Activated CD4-positive, CD25-positive, alpha-beta regulatory T cell treated with anti-CD3 and anti-CD28 coated beads, Interleukin-2, amount 50 U/mL, for 24 hours (primary cell): ENCODE measurements around the gene NCK2.
A peak's percentile ranks its signal among the peaks of the same experiment; 100 is the strongest.

Experiments
- ATAC-seq, 2 donors: fragments of 150-1000 bp; cut with Tn5 transposase; one replicate each; pipeline ENCODE4 v1.10.0; 2021; ENCODE audit warnings: mild to moderate bottlenecking in 1 of 2, moderate library complexity in 1 of 2

NCK2 gene

DNA sequence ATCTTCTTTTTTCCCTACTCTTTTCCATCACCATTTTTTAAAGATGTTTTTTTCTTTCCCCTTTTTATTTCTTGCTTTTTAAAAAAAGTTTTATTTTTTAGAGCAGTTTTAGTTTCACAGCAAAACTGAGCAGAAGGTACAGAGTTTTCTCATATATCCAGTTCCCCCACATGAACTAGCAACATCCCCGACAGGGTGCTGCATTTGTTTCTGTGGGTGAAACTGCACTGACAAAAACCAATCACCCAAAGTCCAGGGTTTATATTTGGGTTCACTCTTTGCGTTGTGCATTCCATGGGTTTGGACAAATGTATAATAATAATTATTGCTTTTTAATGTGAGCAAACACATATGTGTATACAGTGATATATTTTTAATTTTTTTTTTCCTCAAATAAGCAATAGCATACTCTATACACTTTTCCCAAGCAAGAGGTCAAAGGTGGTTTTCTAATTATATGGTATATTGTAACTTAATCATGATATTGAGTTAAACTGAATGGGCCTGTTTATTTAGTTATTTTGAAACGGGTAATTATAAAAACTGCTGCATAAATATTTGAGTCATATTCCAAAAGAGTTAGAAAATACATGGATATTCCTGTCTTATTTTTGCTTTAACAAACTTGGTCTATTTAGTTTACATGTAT, 50.3 kb downstream of the NCK2 start:
- no peak for ATAC-seq

DNA sequence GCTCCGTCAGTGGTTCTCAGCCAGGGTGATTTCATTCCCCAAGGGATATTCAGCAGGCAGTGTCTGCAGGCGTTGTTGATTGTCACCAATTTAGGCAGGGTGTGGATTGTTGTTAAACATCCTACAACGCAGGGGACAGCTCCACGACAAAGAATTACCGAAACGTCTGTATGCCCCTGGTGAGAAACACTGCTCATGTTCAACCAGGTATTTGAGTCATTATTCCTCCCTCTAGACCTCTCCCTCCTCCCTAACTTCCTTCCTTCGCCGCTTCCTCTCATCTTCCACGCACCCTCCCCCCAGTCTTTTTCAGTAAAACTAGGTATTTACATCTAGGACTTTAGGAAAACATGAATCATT, 50.8 kb downstream of the NCK2 start:
- ATAC-seq, result peak; percentile 20 to 26

DNA sequence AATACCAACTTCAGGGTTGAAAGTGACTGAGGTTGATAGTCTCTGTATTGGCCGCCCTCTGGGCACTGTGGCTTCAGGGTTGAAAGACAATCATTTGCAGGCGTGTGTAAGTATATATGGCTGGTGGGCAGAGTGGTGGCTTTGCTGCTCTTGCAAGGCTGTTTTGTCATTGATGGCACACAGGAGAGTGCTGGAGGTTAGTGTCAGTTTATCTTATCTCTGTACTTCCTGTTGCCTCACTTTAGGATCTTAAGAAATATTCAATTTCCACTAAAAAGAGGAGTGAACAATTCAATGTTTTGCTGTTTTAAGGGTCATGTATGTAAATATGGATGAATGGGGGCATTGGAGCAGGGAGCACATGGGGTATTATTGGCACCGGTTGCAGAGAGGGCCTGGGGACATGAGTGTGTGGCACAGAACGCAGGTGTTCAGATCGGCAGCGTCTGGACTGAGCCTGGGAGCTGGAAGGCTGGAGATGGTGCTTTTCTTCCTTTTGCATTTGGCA, 51.5 kb downstream of the NCK2 start:
- peak; percentile 27 to 33 for ATAC-seq

DNA sequence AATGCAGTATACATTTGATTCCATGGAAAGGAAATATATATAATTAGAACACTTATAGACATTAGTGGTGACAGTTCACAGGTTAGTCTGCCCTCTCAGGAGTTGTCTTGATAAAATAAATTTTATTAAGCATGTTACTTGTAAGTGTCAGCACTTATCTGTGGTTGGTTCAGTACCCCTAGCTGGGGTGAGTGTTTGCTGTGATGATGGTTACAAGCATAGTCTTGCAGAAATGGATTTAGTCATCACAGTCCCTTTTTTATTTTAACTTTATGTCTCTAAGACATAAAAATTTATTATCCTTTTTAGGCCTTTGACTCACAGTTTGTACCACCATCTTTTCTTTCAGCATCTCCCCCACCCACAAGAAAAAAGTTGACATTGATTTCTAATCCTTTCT, 52.1 kb downstream of the NCK2 start:
- ATAC-seq, result peak; percentile 65 to 70

DNA sequence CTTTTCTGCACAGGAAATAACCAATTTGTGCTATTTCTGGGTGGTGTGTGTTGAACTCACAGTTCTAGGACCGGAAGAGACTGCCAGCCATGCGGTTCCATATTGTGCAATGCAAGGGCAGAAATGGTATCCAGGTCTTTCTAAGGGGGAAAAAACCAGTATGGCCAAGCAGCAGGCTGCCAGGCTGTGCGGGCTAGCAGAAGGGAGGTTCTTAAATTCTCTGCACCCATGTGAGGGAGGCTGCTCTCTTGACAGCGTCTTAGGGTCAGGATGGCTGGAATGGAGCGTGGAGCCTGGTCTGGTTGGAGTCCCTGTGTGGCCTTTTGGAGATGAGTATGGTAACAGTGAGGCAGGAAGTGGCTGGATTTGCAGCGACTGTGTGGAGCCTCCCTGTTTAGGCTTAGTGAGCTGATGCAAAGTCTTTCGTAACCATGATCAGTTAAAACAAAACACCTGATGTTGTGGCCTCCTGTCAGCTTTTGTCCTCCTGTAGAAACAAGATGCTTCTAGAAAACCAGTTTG, 52.6 kb downstream of the NCK2 start:
- ATAC-seq, result no peak

DNA sequence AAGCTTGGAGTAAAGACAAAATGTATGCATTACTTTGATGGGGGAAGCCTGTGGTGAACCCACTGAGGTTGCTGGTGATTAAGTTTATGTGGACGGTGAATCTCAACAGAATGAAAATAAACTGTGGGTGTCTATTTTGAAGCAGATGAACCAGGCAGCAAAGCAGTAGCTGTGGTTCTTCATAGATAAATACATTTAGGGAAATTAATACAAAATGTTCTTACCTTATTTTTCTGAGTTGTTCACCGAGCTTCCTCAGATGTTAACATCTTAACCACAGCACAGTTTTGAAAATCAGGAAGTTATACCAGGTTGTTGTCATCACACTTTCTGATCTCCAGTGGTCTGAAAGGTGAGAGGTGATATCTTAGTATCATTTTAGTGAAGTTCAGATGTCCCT, 53.9 kb downstream of the NCK2 start:
- peak; percentile 19 to 33 for ATAC-seq

DNA sequence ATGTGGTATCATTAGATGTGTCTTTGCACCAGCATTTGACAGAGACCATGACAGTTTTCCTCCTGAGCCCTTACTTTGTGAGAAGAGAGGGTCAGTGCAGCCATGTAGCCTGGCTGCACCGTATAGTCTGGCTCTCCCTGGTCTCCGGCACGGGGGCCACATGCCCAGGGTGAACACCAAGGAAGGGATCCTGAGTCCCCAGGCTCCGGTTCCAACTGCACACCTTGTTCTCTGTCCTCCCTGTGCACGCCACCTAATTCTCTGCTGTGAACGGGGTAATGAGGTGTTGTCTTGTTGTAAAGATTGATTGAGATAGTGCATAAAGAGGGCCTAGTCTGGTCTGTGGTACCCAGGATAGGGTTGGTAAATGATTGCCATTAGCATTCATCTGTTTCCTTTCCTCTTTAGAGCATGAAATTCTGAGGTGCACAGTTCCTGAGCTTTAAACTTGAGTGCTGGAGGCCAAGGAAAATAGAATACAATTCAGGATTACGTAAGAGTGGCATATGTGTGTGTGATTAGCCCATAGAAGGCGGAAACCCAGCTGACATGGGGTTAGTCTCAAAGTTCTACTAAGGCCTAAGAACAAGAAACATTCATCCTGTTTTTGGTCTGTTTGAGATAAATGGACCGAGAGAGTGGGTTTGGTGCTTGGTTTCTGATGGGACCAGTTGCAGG, 55.5 kb downstream of the NCK2 start:
- no peak for ATAC-seq

DNA sequence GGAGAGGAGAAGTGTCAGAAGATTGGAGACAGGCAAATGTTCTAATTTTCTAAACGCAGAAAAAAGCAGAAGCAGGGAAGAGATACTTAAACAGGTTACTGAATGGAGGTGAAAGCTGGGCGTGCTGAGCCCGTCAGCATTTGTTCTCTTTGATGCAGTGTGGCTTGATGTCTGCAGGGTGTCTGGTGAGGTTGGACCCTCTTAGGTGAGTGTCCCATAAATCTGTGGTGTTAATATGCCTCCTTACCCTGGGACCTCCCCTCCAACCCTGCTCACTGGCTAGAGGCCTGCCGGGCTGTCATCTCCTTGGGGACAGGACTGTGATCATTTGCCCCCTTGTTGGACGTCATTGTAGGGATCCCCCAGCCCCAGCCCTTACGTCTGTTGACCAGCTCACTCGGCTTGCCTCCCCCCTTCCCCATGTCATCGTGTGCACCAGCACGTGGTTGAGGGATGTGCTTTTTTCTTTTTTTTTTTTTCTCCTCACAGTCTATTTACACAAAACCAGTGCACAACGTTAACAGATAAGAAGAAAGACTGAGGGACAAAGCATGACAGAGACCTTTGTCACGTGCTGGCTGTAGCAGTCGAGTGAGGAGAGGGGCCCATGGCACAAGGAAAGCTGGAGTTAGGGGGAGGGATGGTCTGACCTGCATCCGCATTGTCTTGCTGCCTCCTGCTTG, 56.4 kb downstream of the NCK2 start:
- ATAC-seq, result no peak

DNA sequence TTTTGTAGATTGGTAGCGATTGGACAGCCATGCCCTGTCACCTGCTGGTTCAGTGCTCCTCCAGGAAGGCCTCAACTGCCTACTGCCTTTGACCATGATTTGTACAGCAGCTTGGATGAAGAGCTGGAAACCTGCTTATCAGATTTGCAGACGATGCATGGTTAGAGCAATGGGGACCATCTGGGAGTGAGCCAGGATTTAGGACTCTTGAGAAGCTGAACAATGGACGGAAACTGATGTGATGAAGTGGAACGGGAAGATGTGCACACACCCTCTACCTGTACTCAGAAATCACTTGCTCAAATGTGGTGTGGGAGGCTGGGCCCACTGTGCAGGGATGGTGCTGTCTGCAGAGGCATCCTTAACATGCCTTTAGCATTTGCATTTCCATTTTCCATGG, 57.2 kb downstream of the NCK2 start:
- ATAC-seq, result no peak

DNA sequence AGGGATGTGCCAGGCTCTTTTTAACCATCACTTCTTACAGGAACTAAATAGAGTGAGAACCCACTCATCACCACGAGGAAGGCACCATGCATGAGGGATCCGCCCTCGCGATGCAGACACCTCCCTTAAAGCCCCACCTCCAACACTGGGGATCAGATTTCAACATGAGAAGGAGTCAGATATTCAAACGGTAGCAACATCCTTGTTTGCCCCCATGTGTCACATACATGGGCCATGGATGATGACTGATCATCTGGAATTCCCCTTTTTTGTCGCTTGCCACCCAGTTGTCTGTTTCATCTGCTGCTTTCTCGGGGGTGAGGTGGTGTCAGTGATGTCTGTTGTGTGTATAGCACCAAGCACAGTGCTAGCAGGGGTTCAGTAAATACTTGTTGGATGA, 57.9 kb downstream of the NCK2 start:
- ATAC-seq, result peak; percentile 83

DNA sequence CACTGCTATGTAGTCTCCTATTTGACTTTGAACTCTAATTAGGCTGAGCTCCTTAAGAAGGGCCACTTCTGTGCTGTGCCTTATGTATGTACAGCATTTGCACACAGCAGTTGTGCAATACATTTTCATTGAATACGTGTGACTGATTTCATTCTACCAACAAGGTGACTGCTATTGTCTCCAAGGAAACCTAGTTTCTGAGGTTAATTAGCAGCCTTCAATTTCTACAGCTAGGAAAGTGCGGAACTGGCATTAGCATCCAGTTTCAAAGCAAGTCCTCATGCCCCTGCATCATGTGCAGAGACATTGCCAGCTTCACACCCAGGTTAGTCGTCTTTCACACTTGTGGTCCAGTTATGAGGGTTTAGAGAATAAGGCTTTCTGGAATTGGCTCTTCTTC, 58.6 kb downstream of the NCK2 start:
- peak; percentile 25 to 35 for ATAC-seq

DNA sequence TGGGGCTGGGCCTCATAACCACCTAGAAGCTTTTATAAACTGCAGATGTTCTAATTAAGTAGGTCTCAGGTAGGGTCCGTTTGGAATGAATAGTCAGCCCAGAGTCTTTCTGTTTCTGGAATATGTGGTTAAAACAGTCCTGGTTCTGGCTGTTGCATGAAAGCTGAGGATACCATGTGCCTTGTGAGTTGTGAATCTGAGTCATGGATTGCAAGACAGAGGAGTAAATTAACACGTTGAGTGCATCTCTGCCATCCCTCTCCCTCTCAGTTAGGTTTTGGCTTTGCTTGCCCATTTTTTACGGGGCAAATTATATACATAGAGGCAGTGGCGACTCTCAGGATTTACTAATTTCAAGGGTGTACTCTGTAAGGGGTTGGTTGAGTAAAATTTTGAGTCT, 59.1 kb downstream of the NCK2 start:
- ATAC-seq, result peak; percentile 3 to 4

DNA sequence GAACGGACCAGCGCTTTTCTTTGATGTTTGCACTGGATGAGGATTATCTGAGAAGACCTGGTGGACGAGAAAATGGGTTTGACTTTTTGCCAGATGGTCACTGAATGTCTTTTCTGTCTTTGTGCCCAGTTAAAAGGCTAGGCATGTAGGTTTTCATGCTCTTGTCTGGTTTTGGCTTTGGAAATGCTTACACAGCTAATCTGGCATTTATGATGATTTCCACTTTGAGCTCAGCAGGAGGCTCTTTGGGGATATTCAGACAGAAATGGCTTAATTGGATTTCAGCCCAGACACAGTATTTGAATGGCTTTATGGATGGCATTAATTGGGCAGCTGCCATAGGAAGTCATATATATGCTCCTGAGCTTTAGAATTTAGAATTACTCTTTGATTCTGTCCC, 59.6 kb downstream of the NCK2 start:
- ATAC-seq, result no peak

DNA sequence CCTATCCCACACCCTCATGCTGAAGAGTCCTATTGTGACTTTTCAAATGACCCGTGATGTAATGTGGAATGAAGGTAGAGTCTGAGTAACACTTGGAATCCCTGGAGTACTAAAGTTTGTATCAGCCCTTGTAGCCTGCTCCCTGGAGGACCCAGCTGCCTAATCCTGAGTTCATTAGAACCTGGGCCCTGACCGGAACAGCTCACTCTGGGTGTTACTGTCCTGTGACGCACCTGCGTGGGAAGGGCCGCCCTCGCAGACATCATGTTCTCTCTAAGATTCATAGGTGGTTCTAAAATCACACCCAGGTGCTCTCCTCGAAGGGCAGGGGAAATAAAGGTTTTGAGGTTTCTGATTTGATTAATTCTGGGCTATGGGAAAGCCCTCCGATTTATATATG, 62.3 kb downstream of the NCK2 start:
- ATAC-seq, result peak; percentile 20 to 21

DNA sequence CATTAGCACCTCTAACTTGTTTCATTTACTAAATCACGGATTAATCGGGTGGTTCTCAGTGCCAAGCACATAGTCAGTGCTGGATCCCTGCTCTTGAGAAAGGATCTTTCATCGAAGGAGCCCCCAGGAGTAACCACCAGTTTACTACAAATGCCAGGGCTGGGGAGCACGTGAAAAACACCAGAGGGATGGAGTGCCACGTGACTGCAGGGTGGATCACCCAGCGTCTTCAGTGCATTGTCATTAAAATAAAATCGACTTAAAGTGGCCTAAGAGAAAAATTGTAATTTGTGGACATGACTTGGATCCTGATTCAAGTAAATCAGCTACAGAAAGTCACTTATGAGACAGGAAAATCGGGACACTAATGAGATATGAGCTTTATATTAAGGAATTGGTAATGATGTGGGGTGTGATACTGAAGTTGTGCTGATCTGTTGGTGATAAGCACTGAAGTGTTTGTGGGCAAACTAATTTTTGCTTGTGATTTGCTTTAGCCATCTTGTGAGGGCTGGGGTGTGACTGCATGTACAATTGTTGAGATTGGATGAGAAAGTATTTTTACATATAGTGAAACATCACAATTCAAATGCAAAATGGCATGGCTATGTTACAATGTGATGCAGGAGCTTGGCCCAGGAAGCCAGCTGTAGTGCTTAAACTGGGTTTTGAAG, 63.8 kb downstream of the NCK2 start:
- no peak for ATAC-seq

DNA sequence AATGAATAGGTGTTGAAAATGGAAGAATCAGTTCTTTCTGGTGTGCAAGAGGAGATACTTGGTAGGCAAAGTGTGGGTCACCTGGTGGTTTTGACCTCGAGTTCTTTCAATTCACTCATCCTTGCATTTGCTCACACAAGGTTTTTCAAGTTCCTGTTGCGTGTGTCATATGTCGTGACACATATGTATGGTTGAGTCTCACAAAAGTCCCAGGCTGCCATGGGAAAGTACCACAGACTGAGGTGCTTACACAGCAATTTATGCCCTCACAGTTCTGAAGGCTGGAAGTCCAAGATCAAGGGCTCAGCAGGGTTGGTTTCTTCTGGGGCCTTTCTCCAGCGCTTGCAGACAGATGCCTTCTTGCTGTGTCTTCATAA, 64.4 kb downstream of the NCK2 start:
- ATAC-seq, result peak; percentile 86 to 87

DNA sequence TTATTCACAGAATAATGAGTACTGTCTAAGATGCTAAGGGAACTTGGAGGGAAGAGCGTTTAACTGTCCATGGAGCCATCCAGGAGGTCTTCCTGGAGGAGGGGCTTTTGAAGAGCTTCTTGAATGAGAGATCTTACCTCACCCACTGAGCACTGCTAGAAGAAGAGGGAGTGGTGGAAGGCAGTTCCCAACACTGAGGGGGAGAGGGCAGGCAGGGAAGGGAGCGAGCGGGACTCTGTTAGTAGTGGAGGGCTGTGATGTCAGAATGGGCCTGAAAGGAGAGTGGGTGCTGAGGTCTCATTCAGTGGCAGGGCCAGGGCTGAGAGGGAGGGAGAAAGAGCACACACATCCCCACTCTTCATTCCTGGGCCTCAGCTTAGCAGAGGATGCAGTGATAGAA, 65.0 kb downstream of the NCK2 start:
- ATAC-seq, result no peak

DNA sequence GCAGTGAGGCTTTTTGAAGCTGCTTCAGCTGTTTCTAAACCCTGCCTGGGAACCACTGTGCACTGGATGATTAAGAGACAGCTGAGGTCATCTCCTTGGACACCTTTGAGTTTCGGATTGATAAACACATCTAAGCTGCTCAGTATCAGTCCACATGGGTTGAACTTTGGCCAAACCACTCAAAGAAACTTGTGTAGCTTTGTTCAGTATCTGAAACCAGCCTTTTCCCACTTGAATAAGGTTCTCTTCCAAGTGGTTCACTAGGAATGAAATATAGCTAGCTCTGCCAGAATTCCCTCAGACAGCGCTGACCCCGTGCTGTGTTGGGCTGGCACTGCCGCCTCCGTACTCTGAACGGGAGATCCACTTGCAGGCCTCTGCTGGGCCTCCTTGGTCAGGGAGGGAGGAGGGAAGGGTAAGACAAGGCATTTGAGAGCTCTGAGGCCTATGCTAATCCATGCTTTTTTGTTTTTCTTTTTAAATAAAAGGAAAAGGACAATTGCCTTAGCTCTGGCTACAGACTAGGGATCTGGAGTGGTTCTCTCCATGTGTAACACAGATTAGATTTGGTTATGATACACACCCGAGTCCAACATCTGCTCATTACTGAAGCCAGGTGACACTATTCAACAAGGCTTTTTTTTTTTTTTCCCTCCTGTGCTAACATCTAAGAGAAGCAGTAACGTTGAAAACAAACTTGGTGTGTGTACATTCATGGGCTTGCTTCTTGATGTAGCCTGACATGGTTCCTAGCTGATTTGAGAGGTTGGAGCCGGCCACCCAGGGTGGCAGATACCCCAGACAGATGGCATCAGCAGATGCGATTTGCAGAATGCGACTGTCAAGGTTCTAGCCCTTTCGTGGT, 67.7 kb downstream of the NCK2 start:
- peak; percentile 30 to 40 for ATAC-seq

DNA sequence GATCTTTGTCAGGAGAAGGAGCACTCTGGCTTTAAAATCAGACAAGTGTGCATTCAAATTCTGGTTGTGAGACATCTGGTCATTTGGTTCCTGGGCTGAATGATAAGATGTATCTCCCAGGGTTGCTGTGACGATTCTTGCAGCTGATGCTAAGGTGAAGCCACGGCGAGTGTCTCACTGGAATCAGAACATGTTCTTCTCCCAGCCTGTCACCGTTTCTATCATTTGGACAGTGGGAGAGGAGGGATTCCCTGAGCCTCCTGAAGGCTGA, 68.3 kb downstream of the NCK2 start:
- no peak for ATAC-seq

DNA sequence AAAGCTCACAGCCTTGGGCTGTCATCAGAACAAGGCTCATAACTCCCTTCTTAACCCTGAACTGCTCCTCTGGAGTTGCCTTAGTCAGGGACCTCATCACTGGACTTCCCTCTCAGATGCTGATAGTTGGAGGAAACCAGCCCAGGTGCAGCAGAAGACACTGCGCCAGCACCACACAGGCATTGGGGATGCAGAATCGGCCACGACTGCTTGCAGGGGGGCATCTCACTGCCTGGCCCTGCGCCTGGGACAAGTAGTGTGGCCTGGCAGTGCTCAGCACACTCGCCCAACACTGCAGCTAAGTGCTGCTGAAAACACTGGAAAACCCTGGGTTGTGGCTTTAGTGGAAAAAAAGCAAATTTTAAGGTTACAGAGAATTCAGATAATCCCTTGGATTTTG, 68.7 kb downstream of the NCK2 start:
- no peak for ATAC-seq

DNA sequence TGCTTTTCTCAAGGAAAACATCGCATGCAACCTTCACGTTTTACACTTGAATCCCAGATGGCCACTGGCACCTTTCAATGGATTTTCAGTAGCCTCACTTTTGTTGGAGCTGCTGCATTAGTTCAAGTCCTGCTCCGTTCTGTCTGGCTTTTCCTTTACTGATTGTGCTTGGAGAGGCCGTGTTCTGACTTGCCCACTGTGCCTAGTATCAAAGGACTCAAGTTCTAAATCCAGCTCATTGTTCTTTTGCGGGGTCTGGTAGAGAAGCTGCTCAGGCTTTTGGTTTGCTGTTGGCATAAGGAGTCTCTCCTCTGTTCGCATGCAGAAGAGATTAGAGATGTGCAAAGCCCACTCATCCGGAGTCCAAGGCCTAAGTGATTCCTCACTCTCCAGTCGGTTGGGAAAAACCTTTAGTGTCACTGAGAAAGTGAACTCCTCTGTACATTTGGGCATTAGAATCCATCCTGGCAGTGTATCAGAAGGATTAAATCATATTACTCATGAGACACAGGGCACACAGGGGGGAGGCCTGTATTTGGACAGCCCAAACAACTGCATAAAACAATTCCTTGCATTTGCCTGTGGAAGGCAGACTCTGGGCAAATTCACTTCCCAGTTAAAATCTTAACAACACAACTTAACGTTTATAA, 69.7 kb downstream of the NCK2 start:
- no peak for ATAC-seq

DNA sequence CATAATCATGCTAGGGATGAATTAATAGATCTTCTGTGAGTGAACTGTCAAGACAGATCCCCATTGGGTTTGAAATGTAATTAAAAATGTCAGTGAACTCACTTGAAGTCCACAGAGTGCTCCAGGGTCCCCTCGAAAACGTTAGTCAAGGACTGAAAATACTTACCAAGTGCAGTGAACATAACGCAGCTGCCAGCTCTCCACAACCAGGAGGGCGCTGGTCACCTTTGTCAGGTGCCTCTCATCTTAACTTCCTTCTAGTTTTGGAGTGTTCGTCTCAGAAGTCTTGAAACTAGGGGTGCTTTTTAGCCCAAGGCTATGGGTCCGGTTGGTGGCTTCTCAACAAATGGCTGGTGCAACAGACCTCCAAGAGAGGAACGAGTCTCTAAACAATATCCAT, 70.7 kb downstream of the NCK2 start:
- ATAC-seq, result no peak
